ENCODE results near the gene PMF1. TPM values are rescaled to one million over a fixed set of nuclear protein-coding genes. Genes with fewer than 3 reads are reported as not detected.

Gene PMF1
- total RNA-seq, 1 donor, result 44.6 TPM

DNA sequence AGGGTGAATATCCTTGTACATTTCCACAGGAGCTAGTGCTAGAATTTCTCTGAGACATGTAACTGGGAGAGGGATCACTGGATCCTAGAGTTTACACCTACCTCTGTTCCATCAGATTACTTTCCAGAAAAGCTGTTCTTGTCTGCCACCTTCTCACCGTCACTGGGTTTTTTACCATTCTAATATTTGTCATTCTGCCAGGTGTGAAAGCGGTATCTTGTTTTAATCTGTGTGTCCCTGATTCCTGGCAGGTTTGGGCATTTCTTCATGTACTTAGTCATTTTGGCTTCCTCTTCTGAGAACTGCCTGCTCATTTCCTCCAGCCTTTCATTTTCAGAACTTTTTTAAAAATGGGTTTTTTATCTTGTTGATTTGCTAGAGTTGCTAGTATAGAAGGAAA lies 5.1 kb downstream of the PMF1 start:
- DNase-seq (ENCODE audit: low read depth), result peak; percentile 81
- TF ChIP-seq, protein P1, sequence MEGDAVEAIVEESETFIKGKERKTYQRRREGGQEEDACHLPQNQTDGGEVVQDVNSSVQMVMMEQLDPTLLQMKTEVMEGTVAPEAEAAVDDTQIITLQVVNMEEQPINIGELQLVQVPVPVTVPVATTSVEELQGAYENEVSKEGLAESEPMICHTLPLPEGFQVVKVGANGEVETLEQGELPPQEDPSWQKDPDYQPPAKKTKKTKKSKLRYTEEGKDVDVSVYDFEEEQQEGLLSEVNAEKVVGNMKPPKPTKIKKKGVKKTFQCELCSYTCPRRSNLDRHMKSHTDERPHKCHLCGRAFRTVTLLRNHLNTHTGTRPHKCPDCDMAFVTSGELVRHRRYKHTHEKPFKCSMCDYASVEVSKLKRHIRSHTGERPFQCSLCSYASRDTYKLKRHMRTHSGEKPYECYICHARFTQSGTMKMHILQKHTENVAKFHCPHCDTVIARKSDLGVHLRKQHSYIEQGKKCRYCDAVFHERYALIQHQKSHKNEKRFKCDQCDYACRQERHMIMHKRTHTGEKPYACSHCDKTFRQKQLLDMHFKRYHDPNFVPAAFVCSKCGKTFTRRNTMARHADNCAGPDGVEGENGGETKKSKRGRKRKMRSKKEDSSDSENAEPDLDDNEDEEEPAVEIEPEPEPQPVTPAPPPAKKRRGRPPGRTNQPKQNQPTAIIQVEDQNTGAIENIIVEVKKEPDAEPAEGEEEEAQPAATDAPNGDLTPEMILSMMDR (IDR thresholded peaks at IDR 0.05; ENCODE audit: insufficient read depth, low read length), result no peak
- no peak overlapping the region for H3K4me3 ChIP-seq (ENCODE audit: low read depth, low read length)

DNA sequence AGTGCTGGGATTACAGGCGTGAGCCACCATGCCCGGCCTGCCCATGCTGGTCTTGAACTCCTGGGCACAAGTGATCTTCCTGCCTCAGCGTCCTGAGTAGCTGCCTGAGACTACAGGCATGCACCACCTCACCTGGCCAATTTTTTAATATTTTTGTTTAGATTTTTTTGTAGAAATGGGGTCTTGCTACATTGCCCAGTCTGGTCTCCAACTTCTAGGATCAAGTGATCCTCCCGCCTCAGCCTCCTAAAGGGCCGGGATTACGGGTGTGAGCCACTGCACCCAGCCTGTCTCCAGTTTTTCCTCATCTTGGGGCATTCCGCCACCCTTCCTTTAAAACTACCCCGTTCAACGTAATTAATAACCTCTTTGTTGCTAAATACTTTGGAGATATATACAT lies 7.4 kb downstream of the PMF1 start:
- TF ChIP-seq, protein P1 (IDR thresholded peaks at IDR 0.05; ENCODE audit: insufficient read depth, low read length), result no peak
- DNase-seq (ENCODE audit: low read depth), result no peak

DNA sequence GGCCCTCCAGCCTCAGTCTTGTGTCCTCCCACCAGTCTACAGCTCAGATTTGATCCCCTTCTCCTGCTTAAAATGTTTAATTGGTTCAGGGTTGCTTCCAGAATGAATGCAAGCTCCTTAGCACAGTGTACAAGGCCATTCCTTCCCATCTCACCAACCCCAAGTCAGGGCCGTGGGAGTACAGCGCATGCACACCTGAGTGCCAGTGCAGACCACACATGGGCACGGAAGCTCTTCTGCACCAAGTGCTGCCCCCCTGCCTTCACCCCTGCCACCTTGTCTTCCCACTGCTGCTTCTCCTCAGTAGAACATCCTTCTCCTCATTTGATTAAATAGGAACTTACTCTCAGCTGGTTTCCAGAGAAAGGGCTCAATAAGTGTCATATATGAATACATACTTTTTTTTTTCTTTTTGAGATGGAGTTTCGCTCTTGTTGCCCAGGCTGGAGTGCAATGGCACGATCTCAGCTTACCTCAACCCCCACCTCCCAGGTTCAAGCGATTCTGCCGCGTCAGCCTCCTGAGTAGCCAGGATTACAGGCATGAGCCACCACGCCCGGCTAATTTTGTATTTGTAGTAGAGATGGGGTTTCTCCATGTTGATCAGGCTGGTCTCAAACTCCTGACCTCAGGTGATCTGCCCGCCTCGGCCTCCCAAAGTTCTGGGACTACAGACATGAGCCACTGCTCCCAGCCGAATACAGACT lies 9.3 kb downstream of the PMF1 start:
- TF ChIP-seq, protein P1 (IDR thresholded peaks at IDR 0.05; ENCODE audit: insufficient read depth, low read length), result no peak
- H3K4me3 ChIP-seq (ENCODE audit: low read depth, low read length), result no peak overlapping the region

More for the DNA sequence above, 7.4 kb downstream of the PMF1 start:
- no peak overlapping the region for H3K4me3 ChIP-seq (ENCODE audit: low read depth, low read length)

DNA sequence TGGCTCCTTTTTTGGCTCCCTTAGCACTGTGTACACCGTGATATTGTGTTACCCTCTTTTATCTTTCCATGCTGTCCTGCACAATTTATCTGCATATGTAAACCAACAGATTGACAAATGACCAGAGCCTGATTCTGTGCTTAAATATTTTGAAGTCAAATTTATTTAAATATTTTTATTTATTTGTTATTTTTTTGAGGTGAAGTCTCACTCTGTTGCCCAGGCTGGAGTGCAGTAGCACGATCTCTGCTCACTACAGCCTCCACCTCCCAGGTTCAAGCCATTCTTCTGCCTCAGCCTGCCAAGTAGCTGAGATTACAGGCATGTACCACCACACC lies 12.8 kb downstream of the PMF1 start:
- TF ChIP-seq, protein P1 (IDR thresholded peaks at IDR 0.05; ENCODE audit: insufficient read depth, low read length), result no peak
- DNase-seq (ENCODE audit: low read depth), result no peak

More for the DNA sequence above, 9.3 kb downstream of the PMF1 start:
- no peak for DNase-seq (ENCODE audit: low read depth)

DNA sequence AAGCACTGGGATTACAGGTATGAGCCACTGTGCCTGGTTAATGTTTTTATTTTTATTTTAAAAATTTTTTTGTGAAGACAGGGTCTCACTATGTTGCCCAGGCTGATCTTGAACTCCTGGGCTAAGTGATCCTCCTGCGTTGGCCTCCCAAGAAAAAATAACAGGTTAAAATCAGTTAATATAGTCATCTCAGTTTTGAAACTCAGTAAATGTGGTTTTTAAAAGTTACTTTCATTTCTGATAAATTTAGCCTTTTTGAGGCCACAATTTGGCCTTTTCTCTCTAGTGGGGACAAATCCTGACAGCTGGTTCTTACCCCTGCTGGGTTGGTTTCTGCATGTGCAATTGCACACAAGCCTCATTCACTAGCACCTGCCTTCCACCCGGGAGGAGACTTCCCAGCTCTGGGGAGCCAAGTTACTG lies 13.3 kb downstream of the PMF1 start:
- H3K4me3 ChIP-seq (ENCODE audit: low read depth, low read length), result no peak overlapping the region
- DNase-seq (ENCODE audit: low read depth), result no peak
- TF ChIP-seq, protein P1 (IDR thresholded peaks at IDR 0.05; ENCODE audit: insufficient read depth, low read length), result no peak

More for the DNA sequence above, 12.8 kb downstream of the PMF1 start:
- H3K4me3 ChIP-seq (ENCODE audit: low read depth, low read length), result no peak overlapping the region

DNA sequence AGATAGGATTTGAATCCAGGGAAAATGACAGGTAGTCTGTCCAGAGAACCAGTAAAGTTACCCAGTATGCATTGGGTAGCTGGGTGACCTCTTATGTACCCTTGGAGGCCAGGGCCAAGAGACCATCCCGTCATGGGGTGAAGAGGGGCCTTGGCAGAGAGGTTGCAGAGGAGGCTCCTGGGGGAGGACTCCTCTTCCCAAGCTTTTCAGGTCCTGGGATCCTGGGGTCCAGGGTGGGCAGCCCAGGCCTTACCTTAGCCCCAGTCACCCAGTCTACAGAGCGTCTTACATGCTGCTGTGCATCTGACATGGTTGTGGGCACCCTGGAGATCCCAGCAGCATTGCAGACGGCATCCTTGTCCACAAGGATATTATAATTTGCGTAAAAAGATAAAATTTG lies 14.0 kb downstream of the PMF1 start:
- DNase-seq (ENCODE audit: low read depth), result no peak
- TF ChIP-seq, protein P1 (IDR thresholded peaks at IDR 0.05; ENCODE audit: insufficient read depth, low read length), result no peak
- no peak overlapping the region for H3K4me3 ChIP-seq (ENCODE audit: low read depth, low read length)

DNA sequence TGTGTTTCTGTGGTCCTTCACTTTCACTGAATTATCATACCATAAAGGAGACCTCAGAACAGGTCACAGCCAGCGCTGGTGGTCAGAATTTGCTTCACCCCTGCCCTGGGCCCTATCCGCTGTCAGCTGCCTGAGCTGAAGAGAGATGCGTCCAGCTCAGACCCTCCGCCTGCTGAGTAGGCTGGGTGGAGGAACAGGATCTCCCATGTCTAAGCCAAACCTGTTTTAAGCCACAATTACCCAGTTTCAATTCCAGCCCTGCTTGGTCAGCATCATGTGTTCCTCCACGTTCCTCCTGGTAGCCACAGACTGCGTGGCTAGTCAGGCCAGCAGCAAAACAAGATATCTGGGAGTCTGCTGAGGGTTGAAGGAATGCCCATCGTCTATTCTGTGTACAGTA lies 15.7 kb downstream of the PMF1 start:
- no peak for DNase-seq (ENCODE audit: low read depth)
- TF ChIP-seq, protein P1 (IDR thresholded peaks at IDR 0.05; ENCODE audit: insufficient read depth, low read length), result no peak
- no peak overlapping the region for H3K4me3 ChIP-seq (ENCODE audit: low read depth, low read length)
